HG03280 (cell line): Measurements from ENCODE around the gene ACIN1.
"Not testable (repeated sequence)": the region's sequence is repeated elsewhere in the genome, so short reads cannot be mapped to it uniquely, and the experiment has no call there.

Experiments
- ATAC-seq: cut with Tn5 transposase; IDR thresholded peaks from one replicate; pipeline ENCODE4 v1.9.1; 2021; ENCODE audit warnings: mild to moderate bottlenecking, moderate library complexity; ENCODE audit not compliant: unreplicated experiment

Gene ACIN1

DNA sequence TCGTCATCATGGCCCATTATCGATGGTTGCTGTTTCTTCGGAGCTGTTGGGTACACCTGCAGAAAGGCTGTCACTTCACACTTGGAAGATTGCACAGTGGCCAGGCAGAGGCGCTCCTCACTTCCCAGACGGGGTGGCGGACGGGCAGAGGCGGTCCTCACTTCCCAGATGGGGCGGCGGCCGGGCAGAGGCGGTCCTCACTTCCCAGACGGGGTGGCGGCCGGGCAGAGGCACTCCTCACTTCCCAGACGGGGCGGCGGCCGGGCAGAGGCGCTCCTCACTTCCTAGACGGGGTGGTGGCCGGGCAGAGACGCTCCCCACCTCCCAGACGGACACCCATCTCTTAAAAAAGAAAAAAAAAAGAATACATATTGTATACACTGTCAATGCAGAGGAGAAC, 13.2 kb upstream of the ACIN1 start:
- not testable (repeated sequence) for ATAC-seq

DNA sequence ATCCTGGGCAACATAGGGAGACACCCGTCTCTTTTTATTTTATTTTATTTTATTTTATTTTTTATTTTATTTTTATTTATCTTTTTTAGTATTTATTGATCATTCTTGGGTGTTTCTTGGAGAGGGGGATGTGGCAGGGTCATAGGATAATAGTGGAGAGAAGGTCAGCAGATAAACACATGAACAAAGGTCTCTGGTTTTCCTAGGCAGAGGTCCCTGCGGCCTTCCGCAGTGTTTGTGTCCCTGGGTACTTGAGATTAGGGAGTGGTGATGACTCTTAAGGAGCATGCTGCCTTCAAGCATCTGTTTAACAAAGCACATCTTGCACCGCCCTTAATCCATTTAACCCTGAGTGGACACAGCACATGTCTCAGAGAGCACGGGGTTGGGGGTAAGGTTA, 12.7 kb upstream of the ACIN1 start:
- ATAC-seq, result not testable (repeated sequence)

DNA sequence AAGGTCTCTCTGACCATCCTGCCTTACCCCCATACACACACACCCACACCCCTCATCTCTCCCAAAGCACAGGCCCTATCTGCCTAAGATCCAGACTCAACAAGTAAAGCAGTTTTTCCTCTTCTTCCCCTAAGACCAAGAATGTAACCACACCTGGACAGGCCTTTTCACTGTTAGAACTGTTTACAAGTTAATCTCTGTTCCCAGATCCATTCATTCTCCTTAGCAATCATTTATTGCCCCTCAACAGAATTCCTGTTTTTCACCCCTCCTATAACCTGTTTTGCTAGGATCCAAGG, 11.8 kb upstream of the ACIN1 start:
- ATAC-seq, result no peak

DNA sequence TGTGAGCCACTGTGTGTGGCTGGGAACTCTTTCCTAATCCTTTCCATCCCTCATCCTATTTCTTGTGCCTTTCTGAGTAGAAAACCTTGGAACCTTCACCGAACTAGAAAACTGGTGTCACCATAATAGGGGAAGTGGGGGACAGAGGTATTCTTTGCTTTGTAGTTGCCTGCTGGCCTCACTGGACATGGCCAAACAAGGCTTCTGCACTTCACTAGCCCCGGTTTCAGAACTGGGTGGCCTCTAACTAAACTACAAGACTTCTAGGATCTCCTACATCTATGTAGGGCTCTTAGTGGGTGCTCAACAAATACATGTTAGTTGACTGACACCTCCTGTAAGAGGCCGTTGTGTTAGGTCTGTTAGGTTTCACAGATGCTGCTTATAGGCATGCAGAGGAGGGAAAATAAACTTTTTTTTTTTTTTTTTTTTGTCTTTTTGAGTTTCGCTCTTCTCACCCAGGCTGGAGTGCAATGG, 10.4 kb upstream of the ACIN1 start:
- no peak for ATAC-seq

DNA sequence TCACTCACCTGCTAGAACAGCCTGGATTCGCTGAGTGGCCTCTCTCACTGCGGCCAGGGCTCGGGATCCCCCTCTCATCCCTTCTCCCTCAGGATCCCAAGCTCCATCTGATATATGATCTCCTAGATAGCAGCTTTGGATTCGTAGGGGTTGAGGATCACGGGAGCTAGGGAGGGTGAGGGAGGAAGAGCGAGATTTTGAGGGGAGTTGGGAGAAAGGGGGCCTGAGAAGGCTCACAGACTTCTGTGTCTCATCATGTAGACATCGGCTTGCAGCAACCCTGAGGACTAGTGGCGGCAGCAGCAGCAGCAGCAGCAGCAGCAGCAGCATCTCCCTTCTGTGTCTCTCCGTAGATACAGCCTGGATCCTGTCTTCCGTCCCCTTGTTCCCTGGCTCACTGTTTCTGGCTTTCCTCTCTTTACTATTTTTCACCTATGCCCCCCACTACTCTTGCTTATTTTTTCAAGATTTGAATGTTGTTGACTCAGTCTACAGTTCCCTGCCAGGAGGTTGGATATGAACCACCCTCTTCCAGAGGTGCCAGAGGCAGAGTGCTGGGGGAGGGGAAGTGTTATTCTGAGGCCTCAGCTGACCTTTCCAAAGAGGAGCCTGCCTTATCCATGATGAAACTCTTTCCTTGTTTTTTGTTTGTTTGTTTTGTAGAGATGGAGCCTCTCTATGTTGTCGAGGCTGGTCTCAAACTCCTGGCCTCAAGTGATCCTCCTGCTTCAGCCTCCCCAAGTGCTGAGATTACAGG, 9.8 kb upstream of the ACIN1 start, which contains the start of gene CIROP:
TSS of gene CIROP (minus strand) at position 399 of the 757 bp plus-strand sequence. CDS start at position 330, 69 bp downstream.
- ATAC-seq, result no peak

DNA sequence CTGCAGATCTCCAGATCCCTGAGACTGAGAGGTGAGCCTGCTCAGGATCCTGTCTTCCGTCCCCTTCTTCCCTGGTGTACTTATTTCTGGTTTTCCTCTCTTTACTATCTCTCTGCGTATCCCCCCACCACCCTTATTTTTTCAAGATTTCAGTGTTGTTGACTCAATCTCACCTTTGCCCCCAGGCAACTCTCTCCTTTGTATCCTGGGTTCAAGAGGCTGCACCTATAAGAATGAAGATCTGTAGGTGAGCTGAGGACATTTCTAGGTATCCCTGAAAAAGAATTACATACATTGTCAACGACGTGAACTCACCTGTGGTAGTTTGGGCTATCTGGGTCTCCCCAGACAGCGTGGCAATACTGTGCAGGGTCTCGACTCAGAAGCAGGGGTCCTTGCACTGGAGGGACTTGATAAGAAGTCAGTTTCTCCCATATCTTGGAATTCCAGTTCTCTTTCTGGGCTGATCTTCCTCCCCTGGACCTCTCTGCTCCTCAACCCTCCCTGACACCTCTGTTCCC, 9.2 kb upstream of the ACIN1 start:
- no peak for ATAC-seq

DNA sequence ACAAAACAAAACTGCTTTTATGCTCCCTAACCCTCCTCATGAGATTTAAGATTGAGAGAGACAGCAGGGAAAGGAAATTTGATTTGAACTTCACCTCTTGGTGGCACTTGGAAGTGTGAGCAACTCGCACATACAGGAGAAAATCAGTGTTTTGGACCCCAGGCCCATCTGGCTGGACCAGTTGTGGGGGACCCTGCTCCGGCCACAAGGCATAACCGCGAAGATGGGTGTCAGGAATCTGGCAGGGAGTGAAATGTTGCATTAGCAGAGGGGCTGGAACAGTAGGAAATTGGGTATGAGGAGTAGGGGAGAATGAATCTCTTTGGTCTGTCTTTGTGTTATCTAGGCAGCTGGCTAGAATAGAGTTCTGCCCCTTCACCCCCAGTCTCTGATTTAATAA, 8.6 kb upstream of the ACIN1 start:
- ATAC-seq, result no peak

DNA sequence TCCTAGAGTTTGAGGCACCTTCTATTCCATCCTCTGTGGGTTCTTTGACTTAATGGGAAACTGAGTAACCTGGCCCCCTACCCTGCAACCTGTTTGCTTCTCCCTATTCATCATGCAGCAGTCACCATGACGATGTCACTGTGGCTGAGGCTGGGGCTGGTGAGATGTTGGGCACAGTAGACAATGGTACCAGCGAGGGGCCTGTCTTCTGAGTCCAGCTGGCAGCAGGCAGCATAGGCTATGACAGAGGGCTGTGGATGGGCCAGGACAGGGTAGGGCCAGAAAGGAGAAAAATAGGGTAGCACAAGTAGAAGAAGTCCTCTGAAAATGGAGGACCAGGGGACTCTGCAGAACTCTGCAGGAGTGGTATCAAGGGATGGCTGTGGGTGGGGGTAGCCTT, 7.9 kb upstream of the ACIN1 start:
- no peak for ATAC-seq

DNA sequence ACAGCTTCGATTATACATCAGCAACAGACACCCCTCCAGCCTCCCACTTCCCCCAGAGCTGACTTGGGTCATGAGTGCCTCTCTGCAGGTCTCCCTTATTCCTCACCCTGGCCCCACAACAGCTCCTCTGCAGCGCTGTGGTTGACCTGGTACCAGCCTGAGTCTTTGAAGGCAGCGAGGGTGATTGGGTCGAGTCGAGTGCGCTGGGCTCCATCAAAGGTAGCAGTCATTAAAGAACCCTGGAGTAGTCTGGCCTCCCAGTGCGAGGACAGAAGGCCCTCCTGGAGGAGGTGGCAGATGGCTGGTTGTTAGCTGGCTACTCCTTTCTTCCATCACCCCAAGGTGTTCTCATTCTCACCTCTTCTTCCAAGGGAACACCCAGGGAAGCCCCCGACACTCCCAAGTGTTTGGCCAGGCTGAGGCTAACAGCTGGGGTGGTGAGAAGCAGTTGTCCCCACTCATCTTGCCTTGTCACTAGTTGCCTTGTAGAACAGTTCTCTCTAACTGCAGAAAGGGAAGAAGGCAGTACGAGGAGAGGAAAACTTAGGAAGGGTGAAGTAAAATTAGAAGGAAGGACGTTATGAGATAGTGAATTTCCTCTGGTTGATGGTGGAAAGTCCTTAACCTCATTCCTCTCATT, 7.2 kb upstream of the ACIN1 start:
- no peak for ATAC-seq

DNA sequence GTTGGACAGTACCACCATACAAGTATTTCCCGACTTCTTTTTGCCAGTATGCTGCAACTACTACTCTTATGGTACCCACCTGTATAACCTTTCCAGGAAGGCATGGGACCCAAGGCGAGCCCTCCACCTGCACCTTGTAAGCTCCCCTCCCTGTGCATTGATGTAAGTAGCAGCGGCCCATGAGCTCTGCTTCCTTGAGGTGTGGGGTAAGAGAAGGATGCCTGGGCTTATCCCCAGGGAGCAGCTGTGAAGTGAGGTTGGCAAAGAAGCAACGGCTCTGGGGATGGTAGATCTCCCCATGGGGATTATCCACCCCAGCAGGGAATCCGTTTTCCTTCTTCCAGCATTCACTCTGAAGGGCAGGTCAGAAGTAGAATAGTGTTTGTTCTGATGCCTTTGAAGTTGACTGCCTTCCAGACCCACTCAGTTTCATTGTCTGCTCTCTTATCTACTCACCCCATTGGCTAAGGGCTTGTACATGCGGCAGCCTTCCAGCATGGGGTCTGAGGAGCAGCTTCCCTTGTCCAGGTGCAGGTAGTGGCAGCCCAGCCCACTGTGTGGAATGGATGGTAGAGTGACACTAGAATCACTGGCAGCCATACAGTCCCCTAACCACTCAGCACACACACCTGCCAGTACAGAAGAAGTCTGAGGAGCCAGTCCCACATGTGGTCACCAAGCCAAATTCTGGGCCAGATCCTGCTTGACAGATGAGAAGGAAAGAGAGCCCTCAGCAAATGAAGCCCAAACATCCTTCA, 6.5 kb upstream of the ACIN1 start:
- no peak for ATAC-seq

DNA sequence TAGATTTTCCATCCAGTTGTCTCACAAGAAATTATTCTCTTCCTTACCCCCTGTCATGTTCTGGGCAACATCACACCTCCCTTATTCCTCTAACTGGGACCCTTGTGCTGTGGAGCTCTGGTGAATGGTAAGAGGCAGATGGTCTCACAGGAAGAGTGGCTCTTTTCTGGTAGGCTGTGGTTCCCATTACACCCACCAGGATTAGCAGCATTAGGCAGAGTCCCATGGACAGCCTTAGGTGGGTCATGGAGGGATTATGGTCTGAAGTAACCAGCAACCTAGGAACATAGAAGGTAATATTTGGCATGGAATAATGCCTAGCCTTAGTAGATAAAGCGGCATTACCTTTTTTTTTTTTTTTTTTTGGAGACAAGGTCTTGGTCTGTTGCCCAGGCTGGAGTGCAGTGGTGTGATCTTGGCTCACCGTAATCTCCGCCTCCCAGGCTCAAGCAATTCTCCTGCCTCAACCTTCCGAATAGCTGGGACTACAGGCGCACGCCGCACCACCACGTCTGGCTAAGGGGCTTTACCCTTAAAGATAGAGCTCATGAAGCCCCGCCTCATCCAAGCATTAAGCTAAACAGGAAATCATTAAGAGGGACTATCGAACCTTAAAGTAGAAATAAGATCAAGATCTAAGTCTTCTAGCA, 4.4 kb upstream of the ACIN1 start:
- no peak for ATAC-seq

DNA sequence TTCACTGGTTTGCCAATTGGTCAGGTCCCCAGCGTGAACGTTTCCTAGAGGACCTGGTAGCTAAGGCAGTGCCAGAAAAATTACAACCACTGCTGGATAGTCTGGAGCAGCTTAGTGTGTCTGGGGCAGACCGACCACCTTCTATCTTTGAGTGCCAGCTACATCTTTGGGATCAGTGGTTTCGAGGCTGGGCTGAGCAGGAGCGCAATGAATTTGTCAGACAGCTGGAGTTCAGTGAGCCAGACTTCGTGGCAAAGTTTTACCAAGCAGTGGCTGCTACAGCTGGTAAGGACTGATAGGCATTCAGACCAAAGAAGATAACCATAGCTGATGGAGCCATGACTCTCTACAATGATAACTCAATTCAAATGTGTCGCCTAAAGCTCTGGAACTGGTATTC, 2.9 kb upstream of the ACIN1 start:
- no peak for ATAC-seq

DNA sequence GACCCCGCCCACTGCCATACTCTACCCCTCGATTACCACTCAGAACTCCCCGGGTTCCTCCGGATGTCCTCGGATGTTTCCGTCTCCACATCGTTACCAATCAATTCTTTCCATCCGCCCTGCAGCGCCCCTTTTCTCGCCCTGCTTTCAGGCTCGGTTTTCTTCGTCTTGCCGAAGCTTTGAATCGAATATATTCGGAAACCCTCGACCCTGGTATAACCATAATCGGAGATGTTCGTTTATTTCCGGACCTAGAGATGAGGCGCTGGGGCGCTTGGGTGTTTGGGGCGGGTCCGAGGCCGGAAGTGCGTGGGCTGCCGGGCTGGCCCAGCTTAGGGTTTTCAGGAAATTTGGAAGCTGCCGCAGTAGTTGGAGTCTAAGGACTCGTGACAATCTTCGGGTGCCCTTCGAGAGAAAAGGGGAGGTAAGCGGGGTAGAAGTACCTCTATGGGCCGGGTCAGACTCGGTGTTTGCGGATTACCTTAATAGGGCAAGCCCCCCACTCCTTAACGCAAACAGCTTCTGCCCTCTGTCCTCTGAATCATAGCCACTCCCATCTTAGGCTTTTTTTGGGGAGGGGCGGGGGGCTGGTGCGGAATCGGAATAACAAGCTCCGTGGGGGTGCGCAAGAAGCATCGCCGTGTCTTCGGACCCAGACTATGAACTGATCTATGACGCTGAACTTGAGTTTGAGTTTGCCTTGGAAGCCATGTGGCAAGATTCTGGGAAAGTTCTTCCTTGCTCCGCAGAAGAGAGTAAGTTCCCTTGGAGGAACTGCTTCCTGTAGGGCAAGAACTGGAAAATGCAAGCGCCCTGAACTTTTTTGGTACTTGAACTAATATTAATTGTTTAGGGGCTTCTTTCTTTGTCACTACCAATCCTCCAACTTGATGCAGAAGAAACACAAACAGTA, 516 bp upstream of the ACIN1 start, which contains the start of gene C14orf119:
TSS of gene C14orf119 (plus strand) at position 310 of the 913 bp plus-strand sequence. CDS start 2,154 bp downstream, outside the sequence.
- ATAC-seq, result peak; percentile 91

DNA sequence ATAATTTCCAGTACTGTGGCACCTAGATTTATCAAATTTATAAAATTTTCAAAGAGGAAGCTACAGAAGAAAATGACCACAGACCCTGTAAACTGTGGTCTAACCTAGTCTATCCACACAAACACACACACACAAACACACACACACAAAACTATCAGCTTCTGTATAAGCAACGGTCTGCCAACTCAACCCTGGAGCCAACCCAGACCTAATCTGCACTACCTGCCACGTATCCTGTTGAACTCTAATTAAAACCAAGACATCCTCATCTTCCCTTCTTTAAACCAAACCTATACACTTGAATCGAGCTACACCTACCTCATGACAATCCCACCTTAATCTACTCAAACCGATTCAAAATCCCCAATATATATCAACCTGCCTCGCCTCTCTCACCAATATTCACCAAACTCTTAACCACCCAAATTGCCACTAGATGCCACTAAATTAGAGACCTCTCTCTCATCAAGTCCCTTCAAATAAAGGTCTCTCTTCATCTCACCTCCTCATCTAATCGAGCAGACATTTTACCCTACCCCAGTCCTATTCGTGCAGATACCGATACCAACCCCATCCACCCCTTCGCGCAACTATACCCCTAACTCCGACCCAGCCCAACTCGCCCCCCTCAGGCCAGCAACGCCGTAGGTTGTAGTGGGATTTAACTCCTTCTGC, 808 bp downstream of the ACIN1 start:
- no peak for ATAC-seq

DNA sequence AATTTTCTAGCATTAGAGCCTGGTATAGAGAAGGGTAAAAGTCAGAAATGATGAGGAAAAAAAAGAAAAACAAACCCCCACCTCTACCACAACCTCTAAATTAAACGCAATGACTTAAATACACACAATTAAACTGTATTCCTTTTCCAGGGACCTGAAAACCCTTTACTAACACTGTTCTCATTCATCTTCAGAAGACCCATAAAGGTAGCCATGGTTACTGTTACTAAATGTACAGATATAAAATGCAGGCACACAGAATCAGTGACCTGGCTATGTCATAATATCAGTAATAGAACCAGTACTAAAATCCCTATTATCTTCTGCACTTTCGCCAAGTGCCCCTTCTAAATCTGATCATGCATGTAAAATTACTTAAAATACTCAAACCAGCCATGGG, 1.4 kb downstream of the ACIN1 start:
- ATAC-seq, result no peak

DNA sequence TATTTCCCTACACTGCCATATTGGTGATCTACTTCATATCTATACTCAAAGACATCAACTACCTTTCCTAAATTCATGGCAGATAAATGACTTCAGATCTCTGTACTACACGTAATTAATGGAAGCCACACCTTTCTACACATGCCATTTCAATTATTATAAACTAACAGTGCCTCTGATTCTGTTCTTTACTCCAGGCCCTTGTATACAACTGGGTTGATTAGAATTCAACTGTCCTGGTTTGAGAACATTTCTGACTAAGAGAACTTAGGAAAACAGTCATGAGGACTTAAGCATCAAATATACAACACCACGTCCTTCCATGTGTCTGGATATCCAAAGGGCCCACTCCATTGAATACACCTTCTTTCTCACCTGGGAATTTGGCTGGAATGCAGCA, 1.8 kb downstream of the ACIN1 start:
- ATAC-seq, result no peak

DNA sequence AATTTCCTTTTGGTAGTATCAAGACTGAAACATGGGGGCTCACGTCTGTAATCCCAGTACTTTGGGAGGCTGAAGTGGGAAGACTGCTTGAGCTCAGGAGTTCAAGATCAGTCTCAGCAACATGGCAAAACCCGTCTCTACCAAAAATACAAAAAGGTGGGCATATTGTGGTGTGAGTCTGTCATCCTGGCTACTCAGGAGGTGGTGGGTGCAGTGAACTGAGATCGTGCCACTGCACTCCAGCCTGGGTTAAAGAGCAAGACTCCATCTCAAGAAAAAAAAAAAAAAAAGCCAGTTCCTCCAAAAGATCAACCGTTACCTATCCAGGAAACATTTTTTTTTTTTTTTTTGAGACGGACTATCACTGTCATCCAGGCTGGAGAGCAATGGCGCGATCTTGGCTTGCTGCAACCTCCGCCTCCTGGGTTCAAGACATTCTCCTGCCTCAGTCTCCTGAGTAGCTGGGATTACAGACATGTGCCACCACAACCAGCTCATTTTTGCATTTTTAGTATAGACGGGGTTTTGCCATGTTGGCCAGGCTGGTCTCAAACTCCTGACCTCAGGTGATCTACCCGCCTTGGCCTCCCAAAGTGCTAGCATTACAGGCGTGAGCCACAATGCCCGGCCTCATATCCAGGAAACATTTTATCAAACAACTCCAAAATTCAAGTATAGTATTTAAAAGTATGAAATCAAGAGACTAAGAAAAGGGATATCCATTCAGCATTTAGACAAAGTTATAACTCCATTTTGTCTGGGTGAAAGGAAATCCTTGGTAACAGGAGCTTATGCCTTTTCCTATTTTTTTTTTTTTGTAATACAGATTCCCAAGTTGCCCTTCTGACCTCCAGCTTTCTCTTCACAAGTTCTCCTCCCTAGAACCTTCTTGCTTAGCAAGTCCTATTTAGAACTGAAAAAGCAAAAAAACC, 3.4 kb downstream of the ACIN1 start:
- ATAC-seq, result no peak

DNA sequence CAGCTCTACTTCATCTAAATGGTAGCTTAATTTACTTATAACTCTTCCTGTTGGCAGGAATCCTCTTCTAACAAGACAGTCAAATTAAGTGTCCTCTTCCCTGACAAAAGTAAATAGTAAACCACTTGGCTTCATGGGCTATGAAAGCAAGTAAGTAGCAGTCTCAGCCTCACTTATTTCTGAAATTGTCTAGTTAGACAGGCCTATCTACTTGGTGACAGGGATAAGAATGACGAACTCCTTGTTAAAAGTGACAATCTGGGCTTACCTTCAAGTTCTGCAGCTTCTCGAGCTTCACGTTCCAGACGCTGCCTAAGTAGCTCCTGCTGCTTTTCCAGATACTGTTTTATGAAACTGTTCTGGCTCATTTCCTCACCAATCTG, 4.7 kb downstream of the ACIN1 start:
- ATAC-seq, result no peak
